ENCODE data around the gene ST6GALNAC4.
A peak's percentile ranks its signal among the peaks of the same experiment; 100 is the strongest.

ST6GALNAC4 gene

GRCh38 chr9:127953768-127954505, 37.1 kb upstream of the ST6GALNAC4 start:
- TF ChIP-seq ZFX (IDR thresholded peaks at IDR 0.05): no peak
- TF ChIP-seq CTCF (conservative IDR thresholded peaks at IDR 0.05): no peak
- peak overlapping the region; percentile 72 for H3K27ac ChIP-seq

GRCh38 chr9:127953154-127953553, 36.3 kb upstream of the ST6GALNAC4 start:
- no peak overlapping the region; the same call in 1 of the 2 replicates for H3K27ac ChIP-seq
- no peak for TF ChIP-seq ZFX (IDR thresholded peaks at IDR 0.05)
- TF ChIP-seq CTCF (conservative IDR thresholded peaks at IDR 0.05): no peak

- H3K27ac ChIP-seq: no peak overlapping the region
- TF ChIP-seq CTCF (conservative IDR thresholded peaks at IDR 0.05) (no peak), ZFX (IDR thresholded peaks at IDR 0.05) (no peak)
Measured at GRCh38 chr9:127950513-127951289, 33.9 kb upstream of the ST6GALNAC4 start.

GRCh38 chr9:127949827-127950512, 33.1 kb upstream of the ST6GALNAC4 start:
- no peak overlapping the region for H3K27ac ChIP-seq
- no peak for TF ChIP-seq CTCF (conservative IDR thresholded peaks at IDR 0.05)
- no peak for TF ChIP-seq ZFX (IDR thresholded peaks at IDR 0.05)

GRCh38 chr9:127947841-127948710, 31.2 kb upstream of the ST6GALNAC4 start:
- TF ChIP-seq ZFX (IDR thresholded peaks at IDR 0.05): no peak
- no peak overlapping the region for H3K27ac ChIP-seq

GRCh38 chr9:127946728-127947127, 29.9 kb upstream of the ST6GALNAC4 start:
- TF ChIP-seq ZFX (IDR thresholded peaks at IDR 0.05): no peak
- no peak overlapping the region for H3K27ac ChIP-seq

GRCh38 chr9:127945942-127946341, 29.1 kb upstream of the ST6GALNAC4 start:
- no peak overlapping the region for H3K27ac ChIP-seq
- TF ChIP-seq ZFX (IDR thresholded peaks at IDR 0.05) (no peak), CTCF (conservative IDR thresholded peaks at IDR 0.05) (no peak)
